Dendritic cell treated with granulocyte-macrophage colony-stimulating factor and Interleukin-4, amounts not matched to agents 40 ng/mL and 50 ng/mL, for 4 days (primary cell): ENCODE results near the gene SNN.

Experiments
- H3K27ac Mint-ChIP-seq: one replicate; pipeline ENCODE4 v1.8.0; 2022; ENCODE audit warnings: mild to moderate bottlenecking, mixed read lengths
- H3K27me3 Mint-ChIP-seq: one replicate; pipeline ENCODE4 v1.8.0; 2022; ENCODE audit warnings: mild to moderate bottlenecking, mixed read lengths
- H3K36me3 Mint-ChIP-seq: one replicate; pipeline ENCODE4 v1.8.0; 2022; ENCODE audit warnings: low read depth, mixed read lengths
- H3K4me1 Mint-ChIP-seq: one replicate; pipeline ENCODE4 v1.8.0; 2022; ENCODE audit warnings: low read depth, mixed read lengths
- H3K4me3 Mint-ChIP-seq: one replicate; pipeline ENCODE4 v1.8.0; 2022; ENCODE audit warnings: mild to moderate bottlenecking, moderate library complexity, mixed read lengths
- H3K9me3 Mint-ChIP-seq: one replicate; pipeline ENCODE4 v1.8.0; 2022; ENCODE audit warnings: mixed read lengths
- intact Hi-C: fragments of 100-400 bp; cut with micrococcal nuclease; formaldehyde crosslinking; loops from one replicate; pipeline ENCODE4 v1.15.0; 2022

SNN gene

GRCh38 chr16:11684231-11685025 is 16.2 kb downstream of the SNN start:
- H3K4me1 Mint-ChIP-seq, result peaks cover 70% of the 10 kb centered on the region
- no peaks in the 10 kb centered on the region for H3K9me3 Mint-ChIP-seq
- no peaks in the 10 kb centered on the region for H3K27me3 Mint-ChIP-seq
- H3K27ac Mint-ChIP-seq, result peak overlapping the region; percentile 61
- H3K4me3 Mint-ChIP-seq, result no peak overlapping the region
- peaks cover 87% of the 10 kb centered on the region for H3K36me3 Mint-ChIP-seq
- intact Hi-C loops, result no loop called here

GRCh38 chr16:11685844-11686618 is 17.8 kb downstream of the SNN start:
- peaks cover 82% of the 10 kb centered on the region for H3K36me3 Mint-ChIP-seq
- no peaks in the 10 kb centered on the region for H3K9me3 Mint-ChIP-seq
- H3K27ac Mint-ChIP-seq, result peak overlapping the region; percentile 32
- intact Hi-C loops, result no loop called here
- no peak overlapping the region for H3K4me3 Mint-ChIP-seq
- H3K4me1 Mint-ChIP-seq, result peaks cover 68% of the 10 kb centered on the region
- no peaks in the 10 kb centered on the region for H3K27me3 Mint-ChIP-seq

- no peaks in the 10 kb centered on the region for H3K9me3 Mint-ChIP-seq
- no peak overlapping the region for H3K4me3 Mint-ChIP-seq
- intact Hi-C loops, result no loop called here
- peaks cover 82% of the 10 kb centered on the region for H3K36me3 Mint-ChIP-seq
- peak overlapping the region; percentile 30 for H3K27ac Mint-ChIP-seq
- no peaks in the 10 kb centered on the region for H3K27me3 Mint-ChIP-seq
- H3K4me1 Mint-ChIP-seq, result peaks cover 61% of the 10 kb centered on the region
These were observed 18.6 kb downstream of the SNN start for GRCh38 chr16:11686713-11687380.

DNA sequence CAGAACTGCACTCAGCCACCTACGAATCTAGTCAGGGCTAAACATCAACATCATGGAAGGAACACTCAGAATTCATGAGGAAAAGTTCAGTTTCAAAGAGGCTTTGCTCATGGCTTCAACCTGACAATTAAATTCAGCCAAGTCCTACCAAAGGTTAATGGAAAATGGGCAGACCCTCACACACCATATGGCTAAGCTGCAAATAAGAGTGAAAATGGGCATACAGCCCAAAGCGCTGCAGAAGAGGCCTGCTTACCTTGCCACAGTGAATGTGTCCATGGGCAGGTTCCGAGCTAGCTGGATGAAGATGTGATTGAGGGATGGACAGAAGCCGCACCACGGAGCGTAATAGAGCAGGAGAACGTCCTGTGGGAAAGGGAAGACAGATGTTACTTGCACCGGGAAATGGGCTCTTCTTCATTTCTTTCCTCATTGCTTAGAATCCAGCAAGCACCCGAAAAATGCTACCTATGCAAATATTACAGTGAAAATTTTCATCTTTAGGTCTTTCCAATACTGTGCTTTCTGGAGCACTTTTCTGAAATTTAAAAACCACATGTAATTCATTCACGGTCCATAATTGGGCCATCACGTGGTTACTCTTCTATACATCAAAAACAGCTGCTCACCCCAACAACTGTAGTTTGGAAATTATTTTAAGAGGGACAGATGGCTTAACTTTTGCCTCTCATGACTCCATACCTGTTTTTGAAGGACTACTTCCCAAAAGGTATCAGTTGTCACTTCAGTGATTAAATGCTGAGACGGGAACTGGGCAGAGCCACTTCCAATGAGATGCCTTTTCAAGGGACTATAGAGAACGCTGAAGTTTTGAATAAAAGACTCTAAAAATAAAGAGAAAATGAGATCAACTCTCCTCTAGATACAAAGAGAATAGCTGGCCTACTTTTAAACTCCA is 19.6 kb downstream of the SNN start:
- Mint-ChIP-seq H3K27ac (peak overlapping the region; percentile 50), H3K27me3 (no peaks in the 10 kb centered on the region), H3K4me1 (peaks cover 51% of the 10 kb centered on the region), H3K9me3 (no peaks in the 10 kb centered on the region), H3K4me3 (no peak overlapping the region), H3K36me3 (peaks cover 84% of the 10 kb centered on the region)
- intact Hi-C loops, result no loop called here

DNA sequence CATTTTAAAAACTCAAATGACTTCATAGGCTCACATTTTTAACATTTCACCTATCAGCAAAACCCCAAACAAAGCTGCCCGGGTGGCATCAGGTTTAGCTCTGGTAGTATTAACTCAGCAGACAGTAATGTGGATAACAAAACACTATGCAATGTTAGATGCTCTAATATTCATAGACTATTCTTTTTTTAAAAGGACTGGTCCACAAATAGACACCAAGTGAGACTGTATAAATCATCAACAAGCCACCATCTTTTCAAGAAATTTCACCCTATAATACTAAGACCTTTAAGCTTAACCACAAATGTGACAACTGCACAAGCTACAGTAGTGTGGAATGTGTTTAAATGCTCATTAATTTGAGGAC is 20.2 kb downstream of the SNN start:
- intact Hi-C loops, result no loop called here
- no peak overlapping the region for H3K27ac Mint-ChIP-seq
- peaks cover 84% of the 10 kb centered on the region for H3K36me3 Mint-ChIP-seq
- H3K9me3 Mint-ChIP-seq, result no peaks in the 10 kb centered on the region
- no peak overlapping the region for H3K4me3 Mint-ChIP-seq
- H3K4me1 Mint-ChIP-seq, result peaks cover 45% of the 10 kb centered on the region
- no peaks in the 10 kb centered on the region for H3K27me3 Mint-ChIP-seq

- Mint-ChIP-seq H3K27ac (peak overlapping the region; percentile 82), H3K9me3 (no peaks in the 10 kb centered on the region), H3K4me1 (peaks cover 37% of the 10 kb centered on the region), H3K36me3 (peaks cover 81% of the 10 kb centered on the region), H3K27me3 (no peaks in the 10 kb centered on the region), H3K4me3 (no peak overlapping the region)
- intact Hi-C loops, result no loop called here
These were observed 21.0 kb downstream of the SNN start for GRCh38 chr16:11689031-11689840.

- Mint-ChIP-seq H3K27me3 (no peaks in the 10 kb centered on the region), H3K4me3 (no peak overlapping the region), H3K9me3 (no peaks in the 10 kb centered on the region), H3K36me3 (peaks cover 79% of the 10 kb centered on the region), H3K4me1 (peaks cover 37% of the 10 kb centered on the region), H3K27ac (peak overlapping the region; percentile 82)
- intact Hi-C loops, result no loop called here
These were observed 23.0 kb downstream of the SNN start for GRCh38 chr16:11691235-11691634.

GRCh38 chr16:11691771-11692170 is 23.5 kb downstream of the SNN start:
- H3K4me1 Mint-ChIP-seq, result peaks cover 32% of the 10 kb centered on the region
- H3K27me3 Mint-ChIP-seq, result no peaks in the 10 kb centered on the region
- H3K27ac Mint-ChIP-seq, result no peak overlapping the region
- H3K9me3 Mint-ChIP-seq, result no peaks in the 10 kb centered on the region
- H3K4me3 Mint-ChIP-seq, result no peak overlapping the region
- peaks cover 79% of the 10 kb centered on the region for H3K36me3 Mint-ChIP-seq
- intact Hi-C loops, result no loop called here

DNA sequence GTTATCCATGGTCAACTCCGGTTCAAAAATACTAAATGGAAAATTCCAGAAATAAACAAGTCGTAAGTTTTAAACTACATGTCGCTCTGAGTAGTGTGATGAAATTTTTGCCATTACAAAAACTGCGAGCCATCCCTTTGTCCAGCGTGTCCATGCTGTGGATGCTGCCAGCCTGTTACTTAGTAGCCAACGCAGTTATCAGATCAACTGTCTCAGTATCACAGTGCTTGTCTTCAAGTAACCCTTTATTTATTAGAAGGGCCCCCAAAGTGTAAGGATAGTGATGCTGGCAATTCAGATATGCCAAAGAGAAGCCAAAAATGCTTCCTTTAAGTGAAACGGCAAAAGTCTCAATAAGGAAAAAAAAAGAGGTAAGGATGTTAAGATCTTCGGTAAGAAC is 23.9 kb downstream of the SNN start:
- Mint-ChIP-seq H3K27ac (no peak overlapping the region), H3K9me3 (no peaks in the 10 kb centered on the region), H3K36me3 (peaks cover 79% of the 10 kb centered on the region), H3K27me3 (no peaks in the 10 kb centered on the region), H3K4me1 (peaks cover 30% of the 10 kb centered on the region), H3K4me3 (no peak overlapping the region)
- intact Hi-C loops, result no loop called here

- Mint-ChIP-seq H3K9me3 (no peaks in the 10 kb centered on the region), H3K27ac (peak overlapping the region; percentile 2), H3K4me1 (peaks cover 27% of the 10 kb centered on the region), H3K4me3 (no peak overlapping the region), H3K27me3 (no peaks in the 10 kb centered on the region), H3K36me3 (peaks cover 79% of the 10 kb centered on the region)
- intact Hi-C loops, result no loop called here
These were observed 24.4 kb downstream of the SNN start for GRCh38 chr16:11692651-11693050.

- Mint-ChIP-seq H3K36me3 (peaks cover 92% of the 10 kb centered on the region), H3K9me3 (no peaks in the 10 kb centered on the region), H3K4me3 (no peak overlapping the region), H3K27ac (no peak overlapping the region), H3K27me3 (no peaks in the 10 kb centered on the region), H3K4me1 (peaks cover 25% of the 10 kb centered on the region)
- intact Hi-C loops, result no loop called here
These were observed 28.2 kb downstream of the SNN start for GRCh38 chr16:11696266-11697012.

DNA sequence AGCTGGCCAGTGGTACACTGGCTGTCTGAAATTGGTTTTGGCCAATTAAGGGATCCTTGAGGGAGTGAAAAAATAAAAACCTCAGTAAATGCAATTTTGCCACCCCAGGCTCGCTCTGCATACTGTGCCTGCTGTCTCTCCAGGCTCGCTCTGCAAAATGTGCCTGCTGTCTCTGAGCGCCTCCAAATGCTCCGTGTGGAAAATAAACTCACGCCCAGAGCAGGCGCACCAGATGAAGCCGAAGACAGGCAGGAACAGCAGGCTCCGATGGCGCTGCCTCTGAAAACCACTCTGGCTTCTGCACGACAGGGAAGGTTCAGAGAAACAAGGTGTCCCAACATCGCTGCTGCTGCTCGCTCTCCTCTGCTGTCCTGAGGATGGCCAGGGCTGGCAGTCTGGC is 29.1 kb downstream of the SNN start:
- Mint-ChIP-seq H3K27ac (no peak overlapping the region), H3K4me3 (no peak overlapping the region), H3K9me3 (no peaks in the 10 kb centered on the region), H3K4me1 (peaks cover 28% of the 10 kb centered on the region), H3K27me3 (no peaks in the 10 kb centered on the region), H3K36me3 (peaks cover 89% of the 10 kb centered on the region)
- intact Hi-C loops, result no loop called here
